ENCODE measurements around the gene NBEA.

- TF ChIP-seq CTCF (IDR thresholded peaks at IDR 0.05 in 2 of 3, conservative IDR thresholded peaks at IDR 0.05 in 1 of 3; ENCODE audit: borderline replicate concordance in 1 of 3, insufficient read depth in 1 of 3, low read depth in 2 of 3, low read length in 2 of 3) (no peak), EZH2 (IDR thresholded peaks at IDR 0.05) (no peak), REST (IDR thresholded peaks at IDR 0.05; ENCODE audit: low read depth) (no peak), EZH2phosphoT487 (IDR thresholded peaks at IDR 0.05; ENCODE audit: borderline replicate concordance) (no peak), SIN3A (IDR thresholded peaks at IDR 0.05; ENCODE audit: low read depth) (no peak), SP1 (IDR thresholded peaks at IDR 0.05; ENCODE audit: low read depth) (no peak), POLR2A (IDR thresholded peaks at IDR 0.05; ENCODE audit: borderline replicate concordance, extremely low read depth, insufficient read depth, insufficient read length) (no peak), ZNF274 (IDR thresholded peaks at IDR 0.05; ENCODE audit: low read depth, low read length) (no peak), MAX (IDR thresholded peaks at IDR 0.05) (no peak)
These were observed 687.0 kb downstream of the NBEA start for GRCh38 chr13:35629026-35629425.
